IPS-18c (cell line): Measurements from ENCODE around the gene SPTLC1.
"Not testable (repeated sequence)": the region's sequence is repeated elsewhere in the genome, so short reads cannot be mapped to it uniquely, and the experiment has no call there.

Experiments used
- H3K4me3 ChIP-seq: 2 replicates; pipeline ENCODE4 v1.7.0; 2013; ENCODE audit warnings: low read depth, mild to moderate bottlenecking, low read length, moderate library complexity; ENCODE audit not compliant: insufficient read depth
- H3K9me3 ChIP-seq: one replicate; pipeline ENCODE4 v1.6.1; 2013; ENCODE audit warnings: mild to moderate bottlenecking, low read length, moderate library complexity; ENCODE audit not compliant: control insufficient read depth, insufficient read depth

The SPTLC1 gene

GRCh38 chr9:92119586-92119985, 4.4 kb upstream of the SPTLC1 start:
- no peak overlapping the region for H3K4me3 ChIP-seq
- peaks cover 3% of the 10 kb centered on the region for H3K9me3 ChIP-seq

GRCh38 chr9:92108122-92108521, 7.1 kb downstream of the SPTLC1 start:
- Histone ChIP-seq H3K4me3 (no peak overlapping the region), H3K9me3 (no peaks in the 10 kb centered on the region)

- H3K4me3 ChIP-seq, H3K9me3 ChIP-seq: not testable (repeated sequence)
Observed at GRCh38 chr9:92105446-92106225, 9.6 kb downstream of the SPTLC1 start.

GRCh38 chr9:92103601-92104000, 11.6 kb downstream of the SPTLC1 start:
- not testable (repeated sequence) for H3K9me3 ChIP-seq, H3K4me3 ChIP-seq

- H3K9me3 ChIP-seq: no peaks in the 10 kb centered on the region
- H3K4me3 ChIP-seq: no peak overlapping the region
Observed at GRCh38 chr9:92100237-92100911, 14.8 kb downstream of the SPTLC1 start.

- Histone ChIP-seq H3K9me3 (no peaks in the 10 kb centered on the region), H3K4me3 (no peak overlapping the region)
Observed at GRCh38 chr9:92098638-92099037, 16.6 kb downstream of the SPTLC1 start.

GRCh38 chr9:92097997-92098482, 17.2 kb downstream of the SPTLC1 start:
- no peaks in the 10 kb centered on the region for H3K9me3 ChIP-seq
- no peak overlapping the region; the same call in 1 of the 2 replicates for H3K4me3 ChIP-seq

- no peak overlapping the region for H3K4me3 ChIP-seq
Observed at GRCh38 chr9:92095236-92095635, 20.0 kb downstream of the SPTLC1 start.

GRCh38 chr9:92094655-92095054, 20.6 kb downstream of the SPTLC1 start:
- peaks cover 2% of the 10 kb centered on the region for H3K9me3 ChIP-seq
- no peak overlapping the region for H3K4me3 ChIP-seq

More at GRCh38 chr9:92095236-92095635, 20.0 kb downstream of the SPTLC1 start:
- H3K9me3 ChIP-seq: no peaks in the 10 kb centered on the region

- Histone ChIP-seq H3K9me3 (no peaks in the 10 kb centered on the region), H3K4me3 (no peak overlapping the region)
Observed at GRCh38 chr9:92077888-92078287, 37.3 kb downstream of the SPTLC1 start.

- Histone ChIP-seq H3K9me3 (no peaks in the 10 kb centered on the region), H3K4me3 (no peak overlapping the region)
Observed at GRCh38 chr9:92071634-92072033, 43.6 kb downstream of the SPTLC1 start.

- Histone ChIP-seq H3K9me3 (no peaks in the 10 kb centered on the region), H3K4me3 (no peak overlapping the region)
Observed at GRCh38 chr9:92066168-92066567, 49.0 kb downstream of the SPTLC1 start.

GRCh38 chr9:92064711-92065110, 50.5 kb downstream of the SPTLC1 start:
- Histone ChIP-seq H3K4me3 (no peak overlapping the region), H3K9me3 (no peaks in the 10 kb centered on the region)

GRCh38 chr9:92061184-92061583, 54.0 kb downstream of the SPTLC1 start:
- Histone ChIP-seq H3K9me3 (no peaks in the 10 kb centered on the region), H3K4me3 (no peak overlapping the region)

GRCh38 chr9:92059661-92060060, 55.6 kb downstream of the SPTLC1 start:
- no peak overlapping the region for H3K4me3 ChIP-seq

GRCh38 chr9:92058723-92059444, 56.3 kb downstream of the SPTLC1 start:
- no peak overlapping the region for H3K4me3 ChIP-seq
- H3K9me3 ChIP-seq: no peaks in the 10 kb centered on the region

More at GRCh38 chr9:92059661-92060060, 55.6 kb downstream of the SPTLC1 start:
- H3K9me3 ChIP-seq: no peaks in the 10 kb centered on the region

- H3K4me3 ChIP-seq: no peak overlapping the region
Observed at GRCh38 chr9:92058026-92058425, 57.2 kb downstream of the SPTLC1 start.

GRCh38 chr9:92057226-92057625, 58.0 kb downstream of the SPTLC1 start:
- Histone ChIP-seq H3K4me3 (no peak overlapping the region), H3K9me3 (no peaks in the 10 kb centered on the region)

More at GRCh38 chr9:92058026-92058425, 57.2 kb downstream of the SPTLC1 start:
- no peaks in the 10 kb centered on the region for H3K9me3 ChIP-seq
